Calu3 (cell line): ENCODE measurements around the gene PTP4A1. TPM values are rescaled to one million over a fixed set of nuclear protein-coding genes. Genes with fewer than 3 reads are reported as not detected.

Source experiments
- BruUV-seq: library from RNA; stranded (reverse); fragments of 400-500 nt; replicated peaks from 2 replicates; lab custom pipeline; 2021; lab: Mats Ljungman, UMichigan
- CTCF ChIA-PET: fragments of 300-600 bp; sonication (Branson Sonifier 250); formaldehyde crosslinking; loops from one replicate; lab custom pipeline; 2022; ENCODE audit warnings: antibody characterized with exemption; lab: Charles Lee
- DNase-seq: peaks from one replicate; pipeline ENCODE4 v3.0.0; 2022
- H3K27ac Mint-ChIP-seq: one replicate; pipeline ENCODE4 v1.8.0; 2022; ENCODE audit warnings: mixed read lengths; ENCODE audit not compliant: unreplicated experiment
- H3K27me3 Mint-ChIP-seq: one replicate; pipeline ENCODE4 v1.8.0; 2022; ENCODE audit warnings: mixed read lengths; ENCODE audit not compliant: unreplicated experiment
- H3K36me3 Mint-ChIP-seq: one replicate; pipeline ENCODE4 v1.8.0; 2022; ENCODE audit warnings: mild to moderate bottlenecking, moderate library complexity, mixed read lengths; ENCODE audit not compliant: insufficient read depth, unreplicated experiment
- H3K4me1 Mint-ChIP-seq: one replicate; pipeline ENCODE4 v1.8.0; 2022; ENCODE audit warnings: mild to moderate bottlenecking, low read depth, mixed read lengths; ENCODE audit not compliant: unreplicated experiment
- H3K4me3 Mint-ChIP-seq: one replicate; pipeline ENCODE4 v1.8.0; 2022; ENCODE audit warnings: mild to moderate bottlenecking, low read depth, moderate library complexity, mixed read lengths; ENCODE audit not compliant: unreplicated experiment
- H3K9me3 Mint-ChIP-seq: one replicate; pipeline ENCODE4 v1.8.0; 2022; ENCODE audit warnings: low read depth, mixed read lengths; ENCODE audit not compliant: unreplicated experiment
- CTCF ChIP-seq: fragments of 200-600 bp; IDR thresholded peaks from one replicate; pipeline ENCODE4 v1.8.0; 2022; ENCODE audit warnings: antibody characterized with exemption; ENCODE audit not compliant: unreplicated experiment
- intact Hi-C: fragments of 100-400 bp; cut with micrococcal nuclease; formaldehyde crosslinking; loops from one replicate; pipeline ENCODE4 v1.10.0; 2022; ENCODE audit not compliant: unreplicated experiment
- total RNA-seq: library from RNA; stranded (reverse); gene quantifications from 2 replicates; pipeline ENCODE4 v1.2.3, GENCODE V29; 2022

The PTP4A1 gene
- total RNA-seq, 1 experiment from 2014 or later: 97.3 TPM

- DNase-seq: no peak
- Mint-ChIP-seq H3K36me3 (peaks cover 65% of the 10 kb centered on the region), H3K9me3 (no peaks in the 10 kb centered on the region), H3K4me3 (no peak overlapping the region), H3K4me1 (no peaks in the 10 kb centered on the region), H3K27ac (peak overlapping the region; percentile 16), H3K27me3 (no peaks in the 10 kb centered on the region)
- intact Hi-C loops: loop anchor here (5.0 kb wide), 1 partner anchor 185 kb away; no protein-coding TSS in a partner anchor
- TSS peak; percentile 0 for BruUV-seq
- TF ChIP-seq CTCF: no peak
- CTCF ChIA-PET: interaction anchor here (0.9 kb wide), 1 partner anchor 187 kb away, joined by 3 read pairs; no protein-coding TSS in a partner anchor
Observed at GRCh38 chr6:63576985-63577712, 4.9 kb downstream of the PTP4A1 start.

GRCh38 chr6:63578757-63579156 lies 6.5 kb downstream of the PTP4A1 start:
- Mint-ChIP-seq H3K27me3 (no peaks in the 10 kb centered on the region), H3K36me3 (peaks cover 65% of the 10 kb centered on the region), H3K4me1 (no peaks in the 10 kb centered on the region), H3K4me3 (no peak overlapping the region), H3K27ac (no peak overlapping the region), H3K9me3 (no peaks in the 10 kb centered on the region)
- no peak for TF ChIP-seq CTCF
- CTCF ChIA-PET: no interaction called here
- intact Hi-C loops: loop anchor here (2.0 to 5.0 kb wide), 2 partner anchors 18 to 184 kb away; no protein-coding TSS in a partner anchor
- no peak for DNase-seq
- no TSS peak for BruUV-seq

DNA sequence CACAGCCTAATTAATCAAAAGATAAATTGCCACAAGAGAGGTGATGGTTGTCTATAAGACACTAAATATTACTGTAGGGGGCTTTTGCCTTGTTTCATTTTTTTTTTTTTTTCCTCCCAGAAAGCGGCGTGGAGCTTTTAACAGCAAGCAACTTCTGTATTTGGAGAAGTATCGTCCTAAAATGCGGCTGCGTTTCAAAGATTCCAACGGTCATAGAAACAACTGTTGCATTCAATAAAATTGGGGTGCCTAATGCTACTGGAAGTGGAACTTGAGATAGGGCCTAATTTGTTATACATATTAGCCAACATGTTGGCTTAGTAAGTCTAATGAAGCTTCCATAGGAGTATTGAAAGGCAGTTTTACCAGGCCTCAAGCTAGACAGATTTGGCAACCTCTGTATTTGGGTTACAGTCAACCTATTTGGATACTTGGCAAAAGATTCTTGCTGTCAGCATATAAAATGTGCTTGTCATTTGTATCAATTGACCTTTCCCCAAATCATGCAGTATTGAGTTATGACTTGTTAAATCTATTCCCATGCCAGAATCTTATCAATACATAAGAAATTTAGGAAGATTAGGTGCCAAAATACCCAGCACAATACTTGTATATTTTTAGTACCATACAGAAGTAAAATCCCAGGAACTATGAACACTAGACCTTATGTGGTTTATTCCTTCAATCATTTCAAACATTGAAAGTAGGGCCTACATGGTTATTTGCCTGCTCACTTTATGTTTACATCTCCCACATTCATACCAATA lies 7.8 kb downstream of the PTP4A1 start:
- intact Hi-C loops: loop anchor here (2.0 to 5.0 kb wide), 2 partner anchors 17 to 182 kb away; no protein-coding TSS in a partner anchor
- no peak overlapping the region for H3K4me3 Mint-ChIP-seq
- H3K4me1 Mint-ChIP-seq: no peaks in the 10 kb centered on the region
- CTCF ChIA-PET: no interaction called here
- H3K36me3 Mint-ChIP-seq: peaks cover 56% of the 10 kb centered on the region
- DNase-seq: no peak
- no TSS peak for BruUV-seq
- H3K27me3 Mint-ChIP-seq: no peaks in the 10 kb centered on the region
- no peaks in the 10 kb centered on the region for H3K9me3 Mint-ChIP-seq
- peak overlapping the region; percentile 65 for H3K27ac Mint-ChIP-seq
- no peak for TF ChIP-seq CTCF

DNA sequence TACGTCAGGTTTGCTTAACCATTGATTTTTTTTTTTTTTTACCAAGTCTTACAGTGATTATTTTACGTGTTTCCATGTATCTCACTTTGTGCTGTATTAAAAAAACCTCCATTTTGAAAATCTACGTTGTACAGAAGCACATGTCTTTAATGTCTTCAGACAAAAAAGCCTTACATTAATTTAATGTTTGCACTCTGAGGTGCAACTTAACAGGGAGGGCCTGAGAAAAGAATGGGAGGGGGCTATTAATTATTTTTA lies 8.4 kb downstream of the PTP4A1 start:
- BruUV-seq: no TSS peak
- intact Hi-C loops: no loop called here
- Mint-ChIP-seq H3K9me3 (no peaks in the 10 kb centered on the region), H3K36me3 (peaks cover 56% of the 10 kb centered on the region), H3K27ac (peak overlapping the region; percentile 65), H3K27me3 (no peaks in the 10 kb centered on the region), H3K4me3 (no peak overlapping the region), H3K4me1 (no peaks in the 10 kb centered on the region)
- no peak for TF ChIP-seq CTCF
- no peak for DNase-seq
- CTCF ChIA-PET: no interaction called here
